Activated T-cell treated with anti-CD3 and anti-CD28 coated beads for 24 hours (primary cell): ENCODE measurements around the gene EMD.
"Not testable (repeated sequence)": the region's sequence is repeated elsewhere in the genome, so short reads cannot be mapped to it uniquely, and the experiment has no call there.

ENCODE experiments used
- DNase-seq: peaks from one replicate; pipeline ENCODE4 v3.0.0-alpha.2; 2020; ENCODE audit warnings: low read depth

The EMD gene

GRCh38 chrX:154371017-154371788 lies 7.9 kb upstream of the EMD start:
- DNase-seq = peak; percentile 87

DNA sequence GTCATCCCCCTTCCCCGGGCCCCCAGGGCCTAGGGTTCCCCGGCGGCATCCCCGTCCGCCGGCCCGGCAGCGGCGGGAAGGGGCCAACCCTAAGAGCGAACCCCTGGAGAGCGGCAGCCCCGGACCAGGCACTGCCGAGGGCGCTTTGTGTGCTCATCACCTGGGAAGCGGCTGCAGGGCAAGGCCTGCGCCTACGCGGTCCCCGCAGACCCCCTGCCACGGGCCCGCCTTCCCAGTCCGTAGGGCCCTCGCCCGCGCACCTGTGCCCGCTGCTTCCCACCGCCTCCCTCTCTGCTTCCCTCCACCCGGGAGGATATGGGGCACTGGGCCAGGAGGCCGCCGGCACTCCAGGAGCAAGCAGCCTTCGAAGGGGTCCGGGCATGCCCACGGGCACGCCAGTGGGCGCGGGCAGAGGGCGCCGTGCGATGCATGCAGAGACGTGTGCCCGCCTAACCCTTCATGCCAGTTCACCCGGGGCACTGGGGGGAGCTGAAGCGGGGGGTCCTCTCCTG lies 7.2 kb upstream of the EMD start:
- DNase-seq = no peak

DNA sequence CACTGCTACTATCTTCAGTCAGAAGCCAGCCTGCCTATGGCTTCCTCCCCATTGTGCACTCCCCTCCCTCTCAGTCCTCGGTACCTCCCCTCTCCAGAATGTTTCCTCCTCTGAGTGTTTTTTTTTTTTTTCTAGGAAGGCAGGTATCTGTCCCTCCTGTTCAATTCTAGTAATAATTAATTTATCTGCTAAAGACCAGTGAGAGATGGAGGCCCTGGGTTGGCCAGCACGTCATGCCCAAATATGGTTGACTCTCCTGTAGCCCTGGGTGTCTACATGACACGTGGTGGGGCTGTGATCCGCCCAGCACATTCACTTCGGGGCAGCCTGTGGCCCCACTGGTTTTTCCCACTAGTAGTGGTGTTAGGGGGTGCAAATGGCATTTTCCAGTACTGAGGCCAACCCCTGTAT lies 6.5 kb upstream of the EMD start:
- no peak for DNase-seq

DNA sequence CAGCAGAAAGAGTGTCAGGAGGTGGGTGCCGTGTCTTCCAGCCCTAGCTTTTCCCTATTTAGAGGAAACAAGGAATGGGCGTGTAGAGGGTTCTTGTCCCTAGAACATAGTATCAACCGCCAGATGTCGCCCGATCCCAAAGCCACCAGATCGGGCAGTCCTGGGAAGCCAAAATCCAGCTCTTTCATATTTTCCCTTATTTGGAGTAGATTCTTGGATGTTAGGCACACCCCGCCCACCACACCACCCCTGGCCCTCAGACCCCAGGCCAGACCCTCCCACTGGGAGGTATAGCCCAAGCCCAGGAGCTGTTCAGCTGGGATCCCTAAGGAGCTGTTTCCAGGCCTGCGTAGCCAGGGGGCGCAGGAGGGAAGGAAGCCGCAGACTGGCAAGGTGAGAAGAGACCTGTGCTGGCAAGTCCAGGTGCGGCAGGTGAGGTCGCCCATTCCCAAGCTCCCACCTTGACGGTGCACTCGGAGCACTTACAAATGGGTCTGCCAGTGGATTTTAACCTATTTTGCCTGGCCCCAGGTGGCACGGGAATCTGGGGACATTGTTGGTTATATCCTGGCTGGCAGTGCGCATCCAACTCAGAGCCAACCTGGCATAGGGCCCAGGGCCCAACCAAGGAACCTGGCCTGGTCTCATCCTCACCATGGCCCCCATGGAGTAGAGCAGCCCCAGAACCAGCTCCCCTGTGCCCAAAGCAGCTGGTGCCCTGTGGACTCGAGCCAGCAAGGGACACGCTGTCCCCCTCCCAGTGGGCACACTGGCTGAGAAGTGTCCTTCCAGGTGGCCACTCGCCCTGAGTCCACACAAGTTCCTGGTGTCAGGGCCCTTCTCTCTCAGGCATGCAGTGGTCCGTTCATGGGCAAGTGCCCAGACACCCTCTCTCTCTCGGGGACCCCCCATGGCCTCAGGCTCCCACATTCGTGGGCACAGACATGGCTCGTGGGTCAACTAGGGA lies 5.5 kb upstream of the EMD start:
- no peak for DNase-seq

- DNase-seq = no peak
These were observed 4.6 kb upstream of the EMD start, which contains the start of gene FLNA for GRCh38 chrX:154374313-154375155. Gene FLNA (minus strand): TSS chrX:154374634. CDS start chrX:154371245, 3,389 bp downstream.

- DNase-seq = no peak
These were observed 4.0 kb upstream of the EMD start for GRCh38 chrX:154375156-154375504.

DNA sequence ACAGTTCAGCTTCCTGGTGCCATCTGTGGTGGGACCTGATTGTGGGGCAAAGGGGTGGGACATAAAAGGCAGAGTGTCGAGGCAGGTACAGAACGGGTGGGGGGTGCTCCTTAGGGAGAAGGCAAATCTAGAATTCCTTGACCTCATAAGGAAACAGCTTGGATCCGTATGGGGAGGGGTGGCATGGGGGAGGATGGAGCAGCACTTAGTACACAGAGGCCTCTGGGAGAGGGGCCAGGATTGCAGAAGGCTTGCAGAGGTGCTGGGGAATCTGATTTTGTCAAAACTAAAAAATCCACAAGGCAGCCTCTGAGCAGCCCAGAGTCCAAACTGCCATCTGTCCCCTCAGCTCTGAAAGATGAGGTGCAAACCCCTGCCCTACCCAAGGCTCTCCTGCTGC lies 2.3 kb upstream of the EMD start:
- no peak for DNase-seq

DNA sequence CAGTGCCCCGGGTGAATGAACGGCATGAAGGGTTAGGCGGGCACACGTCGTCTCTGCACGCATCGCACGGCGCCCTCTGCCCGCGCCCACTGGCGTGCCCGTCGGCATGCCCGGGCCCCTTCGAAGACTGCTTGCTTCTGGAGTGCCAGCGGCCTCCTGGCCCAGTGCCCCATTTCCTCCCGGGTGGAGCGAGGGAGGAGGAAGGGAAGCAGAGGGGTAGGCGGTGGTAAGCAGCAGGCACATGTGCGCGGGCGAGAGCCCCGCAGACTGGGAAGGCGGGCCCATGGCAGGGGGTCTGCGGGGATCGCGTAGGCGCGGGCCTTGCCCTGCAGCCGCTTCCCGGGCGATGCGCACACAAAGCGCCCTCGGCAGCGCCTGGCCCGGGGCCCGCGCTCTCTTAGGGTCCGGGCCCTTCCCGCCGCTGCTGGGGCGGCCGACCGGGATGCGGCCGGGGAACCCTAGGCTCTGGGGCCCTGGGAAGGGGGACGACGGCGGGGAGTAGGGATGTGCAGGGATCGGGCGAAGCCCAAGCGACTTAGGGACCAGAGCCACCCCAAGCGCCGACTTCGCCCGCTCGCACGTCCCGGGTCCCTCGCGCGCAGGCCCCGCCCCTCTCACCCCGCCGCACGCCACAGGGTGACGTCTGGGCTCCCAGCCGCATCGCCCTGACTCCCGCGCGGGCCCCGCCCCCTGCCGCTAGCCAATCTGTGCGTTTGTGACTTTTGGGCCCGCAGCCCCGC lies 866 bp upstream of the EMD start:
- no peak for DNase-seq

- DNase-seq = no peak
These were observed 465 bp downstream of the EMD start for GRCh38 chrX:154379569-154379951.

DNA sequence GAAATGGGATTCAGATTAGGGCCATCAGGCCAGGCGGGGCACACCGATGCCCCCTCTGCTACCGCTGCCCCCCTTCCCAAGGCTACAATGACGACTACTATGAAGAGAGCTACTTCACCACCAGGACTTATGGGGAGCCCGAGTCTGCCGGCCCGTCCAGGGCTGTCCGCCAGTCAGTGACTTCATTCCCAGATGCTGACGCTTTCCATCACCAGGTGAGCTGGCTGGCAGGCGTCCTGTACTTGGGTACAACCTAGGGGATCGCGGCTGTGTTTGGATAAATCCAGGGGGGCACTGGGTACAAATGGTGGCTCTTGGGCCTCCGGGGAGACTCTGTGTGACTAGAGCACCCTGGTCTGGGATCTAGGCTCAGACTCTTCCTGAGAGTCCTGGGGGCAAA lies 1.1 kb downstream of the EMD start:
- no peak for DNase-seq

GRCh38 chrX:154380787-154381186 lies 1.7 kb downstream of the EMD start:
- DNase-seq = no peak

DNA sequence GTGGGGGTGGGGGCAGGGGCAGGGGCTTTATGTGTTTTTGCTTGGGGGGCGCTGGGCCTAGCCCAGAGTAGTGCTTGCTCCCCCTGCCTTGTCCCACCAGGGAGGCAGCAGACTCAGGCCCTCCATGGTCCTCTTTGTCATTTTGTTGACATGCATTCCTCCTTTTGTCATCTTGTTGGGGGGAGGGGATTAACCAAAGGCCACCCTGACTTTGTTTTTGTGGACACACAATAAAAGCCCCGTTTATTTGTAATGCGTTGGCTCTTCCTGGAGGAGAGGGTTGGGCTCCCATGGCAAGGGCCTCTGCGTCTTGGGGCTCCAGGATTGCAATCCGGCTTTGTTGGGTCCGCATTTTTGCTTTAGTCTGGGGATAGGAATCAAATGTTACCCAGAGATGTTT lies 2.2 kb downstream of the EMD start:
- DNase-seq = no peak

DNA sequence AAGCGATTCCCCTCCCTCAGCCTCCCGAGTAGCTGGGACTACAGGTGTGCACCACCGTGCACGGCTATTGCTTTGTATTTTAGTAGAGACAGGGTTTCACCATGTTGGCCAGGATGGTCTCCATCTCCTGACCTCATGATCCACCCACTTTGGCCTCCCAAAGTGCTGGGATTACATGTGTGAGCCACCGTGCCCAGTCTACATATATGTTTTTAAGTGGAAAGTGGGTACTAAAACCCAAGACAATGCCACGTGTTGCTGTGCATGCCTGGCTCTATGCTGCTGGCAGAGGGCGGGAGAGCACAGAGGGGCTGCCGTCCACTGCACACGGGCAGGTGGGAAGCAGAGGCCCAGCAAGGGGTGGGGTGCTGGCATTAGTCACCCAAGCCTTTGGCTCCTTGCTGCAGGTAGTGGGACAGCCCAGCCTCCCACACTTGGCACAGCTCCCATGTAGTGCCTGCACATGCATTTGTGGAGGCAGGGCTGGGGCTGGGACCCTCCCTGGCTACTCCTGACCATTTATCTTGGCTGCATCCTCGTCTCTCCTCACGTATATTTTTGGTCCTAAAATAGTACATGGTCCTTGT lies 3.5 kb downstream of the EMD start:
- DNase-seq = no peak

DNA sequence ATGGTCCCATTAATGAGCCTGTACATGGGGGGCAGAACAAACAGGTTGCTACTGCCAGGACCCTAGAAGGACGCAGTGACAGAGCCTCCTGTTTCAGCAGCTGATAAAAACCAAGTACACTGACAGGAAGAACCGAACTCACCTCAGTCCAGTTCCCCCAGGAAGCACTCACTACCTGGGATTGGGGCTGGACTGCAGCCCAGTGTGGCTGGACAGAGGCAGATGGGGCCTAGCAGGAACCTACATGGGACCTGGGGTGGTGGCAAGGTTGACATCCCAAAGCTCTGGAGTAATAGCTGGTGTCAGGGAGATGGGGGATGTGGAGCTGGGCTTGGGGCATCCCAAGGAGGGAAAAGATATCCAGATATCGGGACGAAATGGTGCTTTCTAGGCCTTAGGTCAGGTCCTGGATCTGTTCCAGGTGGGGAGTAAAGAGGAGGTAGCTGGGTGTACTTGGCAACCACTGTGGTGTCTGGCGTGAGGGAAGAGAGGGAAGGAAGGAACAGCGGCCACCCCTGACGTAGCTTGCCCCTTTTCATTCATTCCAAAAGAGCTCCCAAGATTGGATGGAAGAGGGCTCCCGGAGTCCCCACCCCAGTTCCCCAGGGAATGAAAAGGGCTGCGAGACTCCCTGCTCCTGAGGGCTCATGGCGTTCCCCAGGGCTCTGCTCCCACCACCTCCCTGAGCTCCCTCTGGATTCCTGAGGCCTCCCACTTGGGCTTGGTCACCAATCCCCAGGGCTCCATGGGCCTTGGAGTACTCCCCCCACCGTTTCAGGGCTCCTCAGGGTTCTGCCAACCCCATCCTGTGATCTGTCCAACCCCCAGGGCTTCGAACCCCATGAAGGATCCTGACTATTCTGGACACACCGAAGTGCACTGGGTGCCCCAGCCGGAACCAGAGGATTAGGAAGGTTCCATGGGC lies 4.5 kb downstream of the EMD start:
- no peak for DNase-seq

DNA sequence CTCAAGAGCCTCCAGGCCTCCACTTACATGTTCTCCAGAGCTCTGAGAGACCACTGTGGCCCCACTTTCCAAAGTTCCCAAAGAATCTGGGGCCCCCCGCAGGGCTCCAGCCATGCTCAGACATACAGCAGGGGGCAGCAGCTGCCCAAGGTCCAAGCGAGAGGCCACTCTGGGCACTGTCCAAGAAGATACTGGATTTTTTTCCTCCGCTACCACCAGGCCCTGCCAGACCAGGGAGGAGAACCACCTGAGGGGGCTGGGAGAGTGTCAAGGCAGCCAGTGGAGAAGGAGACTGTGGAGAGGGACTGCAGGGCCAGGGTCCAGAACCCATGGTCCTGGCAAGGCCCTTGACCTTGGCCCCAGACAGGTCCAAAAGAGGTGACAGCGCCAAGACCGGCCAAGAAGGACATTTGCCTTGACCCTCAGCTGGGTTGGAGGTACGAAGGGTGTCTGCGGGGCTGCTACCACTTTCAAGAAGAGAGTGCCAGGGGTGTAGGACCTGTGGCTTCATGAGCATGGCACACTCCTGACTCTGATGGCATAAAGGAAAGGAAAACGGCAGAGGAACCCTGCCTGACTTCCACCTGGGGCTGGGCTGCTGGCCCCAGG lies 5.3 kb downstream of the EMD start:
- DNase-seq = no peak

- DNase-seq = not testable (repeated sequence)
These were observed 9.0 kb downstream of the EMD start for GRCh38 chrX:154388094-154388493.

GRCh38 chrX:154388649-154389048 lies 9.6 kb downstream of the EMD start:
- not testable (repeated sequence) for DNase-seq

- not testable (repeated sequence) for DNase-seq
These were observed 11.0 kb downstream of the EMD start for GRCh38 chrX:154389812-154390747.
